HG03457 (cell line): Measurements from ENCODE around the gene ANO1.

Experiments used
- ATAC-seq: cut with Tn5 transposase; IDR thresholded peaks from one replicate; pipeline ENCODE4 v1.9.1; 2021; ENCODE audit warnings: moderate number of reproducible peaks; ENCODE audit not compliant: unreplicated experiment

ANO1 gene

GRCh38 chr11:70133771-70134335 lies 55.7 kb downstream of the ANO1 start:
- ATAC-seq: no peak

GRCh38 chr11:70134490-70134889 lies 56.4 kb downstream of the ANO1 start:
- ATAC-seq: no peak

- no peak for ATAC-seq
Measured at GRCh38 chr11:70135142-70135541, 57.0 kb downstream of the ANO1 start.

GRCh38 chr11:70135625-70136059 lies 57.5 kb downstream of the ANO1 start:
- ATAC-seq: no peak

- ATAC-seq: no peak
Measured at GRCh38 chr11:70137383-70137782, 59.3 kb downstream of the ANO1 start.

- ATAC-seq: no peak
Measured at GRCh38 chr11:70138403-70138802, 60.3 kb downstream of the ANO1 start.

GRCh38 chr11:70139785-70140410 lies 61.8 kb downstream of the ANO1 start:
- ATAC-seq: no peak

GRCh38 chr11:70140711-70141485 lies 62.8 kb downstream of the ANO1 start:
- ATAC-seq: no peak

- no peak for ATAC-seq
Measured at GRCh38 chr11:70141486-70142220, 63.5 kb downstream of the ANO1 start.

- ATAC-seq: no peak
Measured at GRCh38 chr11:70142221-70142875, 64.2 kb downstream of the ANO1 start.

GRCh38 chr11:70144262-70144661 lies 66.1 kb downstream of the ANO1 start:
- no peak for ATAC-seq

- ATAC-seq: no peak
Measured at GRCh38 chr11:70145071-70145470, 67.0 kb downstream of the ANO1 start.

- ATAC-seq: no peak
Measured at GRCh38 chr11:70145841-70146240, 67.7 kb downstream of the ANO1 start.

GRCh38 chr11:70146299-70146698 lies 68.2 kb downstream of the ANO1 start:
- no peak for ATAC-seq

GRCh38 chr11:70146895-70147520 lies 68.9 kb downstream of the ANO1 start:
- ATAC-seq: no peak

- no peak for ATAC-seq
Measured at GRCh38 chr11:70147668-70148067, 69.6 kb downstream of the ANO1 start.

GRCh38 chr11:70151671-70152070 lies 73.6 kb downstream of the ANO1 start:
- ATAC-seq: no peak

GRCh38 chr11:70153133-70153727 lies 75.1 kb downstream of the ANO1 start:
- ATAC-seq: no peak

- no peak for ATAC-seq
Measured at GRCh38 chr11:70155386-70155785, 77.3 kb downstream of the ANO1 start.
